ENCODE data around the gene PRKCG.
"Not testable (repeated sequence)": the region's sequence is repeated elsewhere in the genome, so short reads cannot be mapped to it uniquely, and the experiment has no call there.

PRKCG gene

GRCh38 chr19:53881482-53882390 lies at the start of gene PRKCG:
PRKCG (plus strand) TSS chr19:53882197; CDS start chr19:53882495, 298 bp downstream.
- DNase-seq (ENCODE audit: low read depth), result no peak

GRCh38 chr19:53832861-53833260 lies 49.1 kb upstream of the PRKCG start:
- not testable (repeated sequence) for H3K4me3 ChIP-seq (ENCODE audit: low read depth, low read length); DNase-seq (ENCODE audit: low read depth)

More at GRCh38 chr19:53881482-53882390, at the start of gene PRKCG:
- H3K4me3 ChIP-seq (ENCODE audit: low read depth, low read length), result peak within 1 kb of the TSS; percentile 29
- TF ChIP-seq CTCF (IDR thresholded peaks at IDR 0.05; ENCODE audit: low read depth, low read length, missing control alignments), result peak; percentile 48

- DNase-seq (ENCODE audit: low read depth); H3K4me3 ChIP-seq (ENCODE audit: low read depth, low read length): not testable (repeated sequence)
These were observed 43.6 kb upstream of the PRKCG start for GRCh38 chr19:53838446-53838845.

GRCh38 chr19:53840241-53840640 lies 41.8 kb upstream of the PRKCG start:
- not testable (repeated sequence) for H3K4me3 ChIP-seq (ENCODE audit: low read depth, low read length); DNase-seq (ENCODE audit: low read depth)

- not testable (repeated sequence) for DNase-seq (ENCODE audit: low read depth); H3K4me3 ChIP-seq (ENCODE audit: low read depth, low read length)
These were observed 41.1 kb upstream of the PRKCG start for GRCh38 chr19:53840914-53841313.

- DNase-seq (ENCODE audit: low read depth), result no peak
- no peak for TF ChIP-seq CTCF (IDR thresholded peaks at IDR 0.05; ENCODE audit: low read depth, low read length, missing control alignments)
These were observed 37.1 kb upstream of the PRKCG start for GRCh38 chr19:53844849-53845246.

GRCh38 chr19:53847555-53847954 lies 34.4 kb upstream of the PRKCG start:
- no peak overlapping the region for H3K4me3 ChIP-seq (ENCODE audit: low read depth, low read length)
- no peak for DNase-seq (ENCODE audit: low read depth)
- no peak for TF ChIP-seq CTCF (IDR thresholded peaks at IDR 0.05; ENCODE audit: low read depth, low read length, missing control alignments)

More at GRCh38 chr19:53844849-53845246, 37.1 kb upstream of the PRKCG start:
- no peak overlapping the region for H3K4me3 ChIP-seq (ENCODE audit: low read depth, low read length)

- no peak for TF ChIP-seq CTCF (IDR thresholded peaks at IDR 0.05; ENCODE audit: low read depth, low read length, missing control alignments)
- no peak for DNase-seq (ENCODE audit: low read depth)
- no peak overlapping the region for H3K4me3 ChIP-seq (ENCODE audit: low read depth, low read length)
These were observed 32.7 kb upstream of the PRKCG start for GRCh38 chr19:53849237-53849676.

- no peak for DNase-seq (ENCODE audit: low read depth)
- H3K4me3 ChIP-seq (ENCODE audit: low read depth, low read length), result no peak overlapping the region
- no peak for TF ChIP-seq CTCF (IDR thresholded peaks at IDR 0.05; ENCODE audit: low read depth, low read length, missing control alignments)
These were observed 28.3 kb upstream of the PRKCG start for GRCh38 chr19:53853707-53854106.
